GM12878 (cell line): ENCODE measurements around the gene ANKRD34A. TPM values are rescaled to one million over a fixed set of nuclear protein-coding genes. Genes with fewer than 3 reads are reported as not detected.

Source experiments
- ATAC-seq: fragments of 200-7000 bp; cut with Tn5 transposase; 3 replicates; pipeline ENCODE4 v1.9.1; 2020; ENCODE audit warnings: mild to moderate bottlenecking, moderate library complexity
- BruUV-seq: library from RNA; stranded (reverse); fragments of 400-500 nt; replicated peaks from 2 replicates; lab custom pipeline; 2021; lab: Mats Ljungman, UMichigan
- CTCF ChIA-PET: fragments of 300-600 bp; sonication (Branson Sonifier 250); formaldehyde crosslinking; extraction: SDS; loops from one replicate; lab custom pipeline; 2021; ENCODE audit warnings: inconsistent platforms; lab: Yijun Ruan, JAX
- POLR2A ChIA-PET: fragments of 350-600 bp; formaldehyde crosslinking; extraction: SDS; loops from one replicate; lab custom pipeline; 2021; ENCODE audit warnings: inconsistent platforms; lab: Charles Lee
- RAD21 ChIA-PET: fragments of 300-600 bp; sonication (Branson Sonifier 250); formaldehyde crosslinking; loops from one replicate; lab custom pipeline; 2023; ENCODE audit warnings: antibody characterized with exemption; ENCODE audit not compliant: unreplicated experiment; lab: Charles Lee
- SMC1A ChIA-PET: fragments of 300-600 bp; sonication (Branson Sonifier 250); formaldehyde crosslinking; loops from one replicate; lab custom pipeline; 2023; ENCODE audit not compliant: unreplicated experiment, uncharacterized antibody; lab: Charles Lee
- DNase-seq: peaks from one replicate; pipeline ENCODE4 v3.0.0-alpha.2; 2011; ENCODE audit warnings: low read depth, low spot score
- FAIRE-seq: peaks from 3 replicates; lab custom pipeline; 2011; peaks lifted over from hg19 to GRCh38; lab: Jason Lieb, UNC
- H2AFZ ChIP-seq: 2 replicates; pipeline ENCODE4 v1.6.0; 2011; ENCODE audit warnings: low read depth, low read length, control low read depth; ENCODE audit not compliant: control insufficient read depth
- H3K27ac ChIP-seq: 2 replicates; pipeline ENCODE4 v1.5.1; 2011; ENCODE audit warnings: control low read depth; ENCODE audit not compliant: control insufficient read depth, insufficient read depth
- H3K27me3 ChIP-seq, 2 experiments: replicated peaks in 1 of 2; 2 replicates each; pipeline versions ENCODE4 v1.6.0 to v1.6.1; 2011; ENCODE audit warnings: low read length in 1 of 2; ENCODE audit not compliant: control insufficient read depth in 2 of 2, insufficient read depth in 2 of 2
- H3K36me3 ChIP-seq, 2 experiments: 2 replicates each; pipeline ENCODE4 v1.5.1; 2011; ENCODE audit warnings: low read length in 1 of 2; ENCODE audit not compliant: control insufficient read depth in 2 of 2, insufficient read depth in 2 of 2
- H3K4me1 ChIP-seq: 2 replicates; pipeline ENCODE4 v1.6.1; 2011; ENCODE audit warnings: mild to moderate bottlenecking, low read length, moderate library complexity, mixed read lengths; ENCODE audit not compliant: control insufficient read depth, insufficient read depth
- H3K4me2 ChIP-seq: 2 replicates; pipeline ENCODE4 v1.6.0; 2011; ENCODE audit warnings: control low read depth; ENCODE audit not compliant: control insufficient read depth, insufficient read depth
- H3K4me3 ChIP-seq: fragments of 200-600 bp; sonication (generic); 2 replicates; pipeline ENCODE4 v1.5.1; 2016
- H3K79me2 ChIP-seq: 2 replicates; pipeline ENCODE4 v1.6.0; 2011; ENCODE audit warnings: low read length; ENCODE audit not compliant: control insufficient read depth, insufficient read depth
- H3K9ac ChIP-seq: 2 replicates; pipeline ENCODE4 v1.8.0; 2011; ENCODE audit warnings: low read length, control low read depth, mixed read lengths; ENCODE audit not compliant: control insufficient read depth, insufficient read depth
- H3K9me3 ChIP-seq: replicated peaks from 3 replicates; pipeline ENCODE4 v1.5.1; 2011; ENCODE audit warnings: mild to moderate bottlenecking, low read length; ENCODE audit not compliant: control insufficient read depth, insufficient read depth
- H4K20me1 ChIP-seq: 2 replicates; pipeline ENCODE4 v1.6.0; 2011; ENCODE audit not compliant: control insufficient read depth, insufficient read depth
- BCLAF1 ChIP-seq: fragments of 450-650 bp; IDR thresholded peaks from 2 replicates; pipeline ENCODE4 v1.6.1; 2017; ENCODE audit warnings: antibody characterized with exemption, mild to moderate bottlenecking, moderate library complexity
- BRCA1 ChIP-seq: IDR thresholded peaks from 2 replicates; pipeline ENCODE4 v1.6.1; 2011; ENCODE audit warnings: low read depth, low read length, improper control_type of control experiment
- GATAD2B ChIP-seq: fragments of 450-650 bp; conservative IDR thresholded peaks from 2 replicates; pipeline ENCODE4 v1.6.1; 2017; ENCODE audit warnings: low read depth, mild to moderate bottlenecking, moderate library complexity
- HDGF ChIP-seq: fragments of 450-650 bp; IDR thresholded peaks from 2 replicates; pipeline ENCODE4 v1.6.1; 2016; ENCODE audit warnings: antibody characterized with exemption
- NFIC ChIP-seq: IDR thresholded peaks from 2 replicates; pipeline ENCODE4 v1.6.1; 2012; ENCODE audit warnings: low read depth, mild to moderate bottlenecking, inconsistent platforms, low read length, moderate library complexity
- NFYA ChIP-seq: IDR thresholded peaks from 2 replicates; pipeline ENCODE4 v1.6.1; 2011; ENCODE audit warnings: low read depth, mild to moderate bottlenecking, low read length, improper control_type of control experiment, borderline replicate concordance
- PML ChIP-seq: IDR thresholded peaks from 2 replicates; pipeline ENCODE4 v1.6.1; 2012; ENCODE audit warnings: low read length, inconsistent platforms
- RAD51 ChIP-seq: fragments of 450-650 bp; IDR thresholded peaks from 2 replicates; pipeline ENCODE4 v1.6.1; 2016; ENCODE audit warnings: moderate library complexity, mild to moderate bottlenecking, inconsistent platforms
- RCOR1 ChIP-seq: conservative IDR thresholded peaks from 2 replicates; pipeline ENCODE4 v1.6.1; 2012; ENCODE audit warnings: low read depth, low read length, improper control_type of control experiment
- SPI1 ChIP-seq: IDR thresholded peaks from 2 replicates; pipeline ENCODE4 v1.6.1; 2011; ENCODE audit warnings: low read depth, mild to moderate bottlenecking, low read length, moderate library complexity, borderline replicate concordance; ENCODE audit not compliant: insufficient read depth
- SREBF1 ChIP-seq: IDR thresholded peaks from 2 replicates; pipeline ENCODE4 v1.6.1; 2012; ENCODE audit warnings: mild to moderate bottlenecking, low read length
- ZNF274 ChIP-seq: IDR thresholded peaks from one replicate; pipeline ENCODE4 v1.8.0; 2011; ENCODE audit not compliant: insufficient read length, insufficient read depth
- in situ Hi-C: fragments of 300-500 bp; cut with MboI; formaldehyde crosslinking; loops from 9 replicates; pipeline ENCODE4 v1.14.3; 2018; ENCODE audit warnings: mixed read lengths
- intact Hi-C: fragments of 100-400 bp; cut with micrococcal nuclease; formaldehyde crosslinking; loops from one replicate; pipeline ENCODE4 v1.14.2; 2022; ENCODE audit not compliant: unreplicated experiment
- polyA plus RNA-seq, 11 experiments: library from polyadenylated mRNA; depleted of rRNA in 4 of 11; unstranded in 6 of 11; stranded (reverse) in 5 of 11; fragments of >200 nt; fragmentation: Nextera tagmentation in 4 of 11; fragmentation: Illumina TruSeq in 1 of 11; extraction: Ambion mirVana in 4 of 11; extraction: Trizol in 1 of 11; gene quantifications; 1 replicate in 1 of 11; 2 replicates in 10 of 11; pipeline versions ENCODE4 v1.2.1 to v1.2.3, GENCODE V29; 2011 to 2016; ENCODE audit warnings: inconsistent platforms in 2 of 11, missing spikeins in 2 of 11, low read depth in 1 of 11
- total RNA-seq, 4 experiments: library from RNA; depleted of rRNA in 3 of 4; stranded (reverse); fragments of >200 nt in 3 of 4; fragmentation: Illumina TruSeq in 1 of 4; extraction: Trizol in 1 of 4; gene quantifications; 2 replicates each; pipeline versions ENCODE4 v1.2.1 to v1.2.3, GENCODE V29; 2013 to 2021

The ANKRD34A gene
- total and polyA plus RNA-seq, 10 of the 15 experiments (the other 5 are each of a cell fraction or from before 2014, with no cell fraction given), result 0.40 to 3.5 (median 1.6) TPM

DNA sequence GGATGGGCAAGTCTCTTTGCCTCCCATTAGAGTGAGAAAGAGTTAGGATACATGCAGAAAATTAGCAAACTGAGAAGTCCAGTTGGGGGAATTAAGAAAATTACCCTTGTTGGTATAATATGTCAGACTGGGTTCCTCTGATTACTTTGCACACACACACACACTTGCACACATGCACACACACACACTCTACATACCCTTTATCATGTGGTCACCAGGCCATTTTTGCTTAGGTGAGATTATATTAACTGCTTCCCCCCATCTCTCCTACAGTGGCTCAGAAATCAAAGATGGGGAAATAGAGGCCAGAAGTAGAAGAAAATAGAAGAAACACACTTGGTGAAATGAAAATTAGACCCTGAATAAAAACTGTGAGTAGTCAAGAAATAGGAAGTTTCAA is 5.6 kb downstream of the ANKRD34A start:
- Histone ChIP-seq H3K4me2 (no peak overlapping the region), H3K9ac (no peak overlapping the region), H3K4me3 (no peak overlapping the region), H3K4me1 (peaks cover 17% of the 10 kb centered on the region), H3K27ac (no peak overlapping the region), H2AFZ (no peak overlapping the region), H3K27me3 (no peaks in the 10 kb centered on the region; a peak in 1 of 4 replicates), H4K20me1 (no peaks in the 10 kb centered on the region), H3K36me3 (no peaks in the 10 kb centered on the region; a peak in 1 of 4 replicates), H3K79me2 (peaks cover 20% of the 10 kb centered on the region), H3K9me3 (no peaks in the 10 kb centered on the region)
- intact Hi-C loops (loop anchor here (2.0 kb wide), 2 partner anchors 18 to 32 kb away; partner anchors contain the start of gene RBM8A), in situ Hi-C loops (no loop called here)
- FAIRE-seq, result no peak
- DNase-seq, result no peak
- ChIA-PET RAD21 (interaction anchor here (0.9 to 4.7 kb wide), 8 partner anchors 20 to 100 kb away, joined by 3 to 47 read pairs (median 10); partner anchors contain the start of genes PIAS3 and RBM8A), CTCF (interaction anchor here (0.6 to 4.1 kb wide), 10 partner anchors 10 to 130 kb away, joined by 3 to 27 read pairs (median 4); partner anchors contain the start of genes NUDT17 and RBM8A), SMC1A (interaction anchor here (0.7 to 4.1 kb wide), 13 partner anchors 20 to 175 kb away, joined by 3 to 37 read pairs (median 4); partner anchors contain the start of genes PEX11B and RBM8A), POLR2A (interaction anchor here (1.1 to 5.8 kb wide), 13 partner anchors 9 to 134 kb away, joined by 3 to 58 read pairs (median 8); partner anchors contain the start of genes PEX11B, PIAS3 and RBM8A)
- ATAC-seq, result no peak
- BruUV-seq, result no TSS peak
- TF ChIP-seq RAD51 (no peak), NFIC (no peak), GATAD2B (no peak), SPI1 (no peak), NFYA (no peak), SREBF1 (no peak), BCLAF1 (no peak), ZNF274 (no peak), PML (no peak), BRCA1 (no peak), RCOR1 (no peak), HDGF (no peak)
